ENCODE measurements around the gene ZFR. TPM values are rescaled to one million over a fixed set of nuclear protein-coding genes. Genes with fewer than 3 reads are reported as not detected.

The ZFR gene
- total RNA-seq (2014; rRNA removed; shearing (Covaris generic)) = 59.8 and 83.5 TPM in 2 replicates

DNA sequence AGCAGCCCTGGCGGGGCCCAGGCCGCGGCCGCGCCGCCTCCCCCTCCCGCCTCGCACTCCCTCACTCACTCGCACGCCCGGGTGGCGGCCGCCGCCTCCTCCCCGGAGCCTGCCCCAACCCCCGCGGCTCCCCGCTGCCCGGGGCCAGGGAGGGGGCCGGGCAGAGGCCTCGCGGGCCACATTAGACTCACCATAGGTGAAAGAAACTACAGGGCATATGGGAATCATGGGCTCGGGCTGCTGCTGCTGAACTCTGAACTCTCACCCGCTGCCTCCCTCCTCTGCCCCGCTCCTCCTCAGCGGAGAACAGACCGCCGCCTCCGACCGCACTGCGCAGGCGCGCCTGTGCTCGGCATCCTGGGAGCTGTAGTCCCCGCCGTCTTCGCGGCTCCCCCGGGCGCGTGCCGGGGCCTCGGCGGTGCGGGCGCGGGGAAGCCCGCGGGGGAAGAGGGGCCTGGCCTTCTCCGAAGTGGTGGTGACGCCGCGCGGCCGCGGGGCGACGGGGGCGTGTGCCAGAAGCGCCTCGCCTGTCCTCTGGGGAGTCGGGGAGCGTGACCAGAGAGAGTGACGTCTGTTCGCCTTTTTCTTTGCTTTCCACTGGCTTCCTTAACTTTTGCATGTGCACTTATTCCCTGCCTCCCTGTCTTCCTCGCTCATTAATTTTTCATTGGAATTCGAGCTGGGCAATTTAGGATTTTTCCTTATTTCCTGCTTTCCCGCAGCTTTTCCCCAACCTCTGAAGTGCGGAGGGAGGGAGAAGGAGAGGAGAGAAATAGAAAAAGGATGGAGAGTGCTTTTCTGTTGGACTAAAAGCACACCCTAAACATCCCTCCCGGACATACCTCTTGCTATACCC lies at the start of gene ZFR:
Gene ZFR (minus strand): TSS at position 310 of the 856 bp plus-strand sequence. CDS start 82 bp downstream, at position 228.
- peak; percentile 82 to 84 for DNase-seq (ENCODE audit: low read depth in 1 of 2, low spot score in 2 of 2)
- peak within 1 kb of the TSS; percentile 61 for H3K4me3 ChIP-seq

DNA sequence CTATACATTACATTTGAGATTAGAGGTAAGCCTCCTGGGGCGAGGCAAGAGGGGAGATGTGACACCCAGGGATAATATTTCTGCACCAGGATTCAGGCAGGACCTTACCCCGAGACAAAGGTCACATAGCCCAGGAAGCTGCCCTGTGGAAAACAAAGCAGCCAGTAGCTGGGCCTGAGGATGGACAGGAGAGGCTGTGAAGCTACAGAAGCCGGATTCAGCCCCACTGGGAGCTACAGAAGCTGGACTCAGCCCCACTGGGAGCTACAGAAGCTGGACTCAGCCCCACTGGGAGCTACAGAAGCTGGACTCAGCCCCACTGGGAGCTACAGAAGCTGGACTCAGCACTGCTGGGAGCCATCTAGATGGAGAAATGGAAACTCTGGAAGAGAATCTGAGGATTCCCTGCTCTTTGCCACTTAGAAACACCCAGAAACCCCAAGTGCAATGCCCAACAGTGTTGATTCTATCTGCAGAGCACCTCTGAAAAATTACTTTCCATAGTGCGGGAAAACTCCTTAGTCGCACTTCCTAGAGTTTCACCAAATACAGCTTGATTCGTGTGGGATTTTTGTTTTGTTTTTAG lies 46.5 kb upstream of the ZFR start:
- Histone ChIP-seq H3K27ac (no peak overlapping the region), H3K4me3 (no peak overlapping the region), H3K4me1 (replicated peaks) (peaks cover 9% of the 10 kb centered on the region), H3K36me3 (no peaks in the 10 kb centered on the region), H3K9me3 (replicated peaks) (no peaks in the 10 kb centered on the region), H3K27me3 (replicated peaks) (no peaks in the 10 kb centered on the region)
- DNase-seq (ENCODE audit: low read depth in 1 of 2, low spot score in 2 of 2) = no peak

More for the DNA sequence above, at the start of gene ZFR:
- Histone ChIP-seq H3K27me3 (replicated peaks) (no peaks in the 10 kb centered on the region), H3K4me1 (replicated peaks) (peaks cover 5% of the 10 kb centered on the region; the same call in 1 of the 2 replicates), H3K36me3 (peaks cover 13% of the 10 kb centered on the region), H3K9me3 (replicated peaks) (no peaks in the 10 kb centered on the region), H3K27ac (peak within 1 kb of the TSS; percentile 79)

DNA sequence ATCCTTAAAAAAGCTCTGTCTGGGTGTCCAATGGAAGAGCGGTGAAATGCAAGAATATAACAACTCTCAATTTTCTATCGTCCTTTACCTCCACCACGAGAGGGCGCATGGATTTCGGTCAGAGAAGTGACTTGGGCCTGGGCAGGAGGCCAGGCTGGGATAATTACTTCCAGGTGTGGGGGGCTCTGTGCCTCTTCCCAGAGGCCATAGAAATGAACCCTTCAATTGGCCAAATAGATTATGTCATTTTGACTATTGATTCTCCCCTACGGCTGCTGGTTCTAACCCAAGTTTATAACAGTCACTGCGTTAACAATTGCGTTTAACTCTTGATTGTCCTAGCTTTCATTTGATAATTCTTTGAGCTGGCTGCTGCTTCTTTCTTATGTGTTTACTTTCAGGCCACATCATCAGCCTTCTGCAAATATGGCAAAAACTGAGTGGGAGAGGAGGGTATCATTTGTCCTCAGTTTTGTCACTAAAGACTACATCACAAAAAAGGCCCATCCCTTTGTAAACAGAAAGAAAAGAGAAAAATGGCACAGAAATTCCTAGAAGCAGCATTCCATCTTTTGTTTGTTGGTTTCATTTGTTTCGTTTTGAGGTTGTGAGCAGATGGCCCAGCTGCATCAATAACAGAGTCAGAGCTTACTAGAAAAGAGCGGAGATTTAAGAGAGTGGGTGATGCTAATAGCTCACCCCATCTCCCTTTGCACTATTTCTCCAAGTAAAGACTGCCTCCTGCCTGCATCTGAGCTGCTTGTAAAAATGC lies 45.4 kb upstream of the ZFR start:
- Histone ChIP-seq H3K36me3 (no peaks in the 10 kb centered on the region), H3K4me1 (replicated peaks) (peaks cover 9% of the 10 kb centered on the region), H3K27me3 (replicated peaks) (no peaks in the 10 kb centered on the region), H3K9me3 (replicated peaks) (no peaks in the 10 kb centered on the region), H3K4me3 (no peak overlapping the region), H3K27ac (peak overlapping the region; percentile 63)
- DNase-seq (ENCODE audit: low read depth in 1 of 2, low spot score in 2 of 2) = peak; percentile 64 to 70

DNA sequence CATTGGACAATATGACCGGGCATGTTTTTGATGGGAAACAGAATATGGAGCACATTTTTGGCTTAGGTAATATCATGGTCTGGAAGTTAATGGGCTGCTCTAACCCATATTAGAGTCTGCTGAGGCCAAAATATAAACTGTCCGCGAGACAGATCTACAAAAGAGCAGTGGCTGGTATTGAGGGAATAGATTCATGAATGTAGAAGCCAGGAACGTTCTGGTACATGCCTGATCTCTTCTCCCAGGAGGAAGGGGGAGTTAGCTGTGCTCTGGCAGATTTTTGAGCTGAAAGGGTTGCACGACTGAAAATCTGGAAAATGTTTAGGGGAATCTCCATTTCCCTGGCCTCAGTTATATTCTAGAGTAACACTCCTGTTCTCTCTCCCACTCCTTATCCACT lies 42.9 kb upstream of the ZFR start:
- Histone ChIP-seq H3K36me3 (no peaks in the 10 kb centered on the region), H3K4me1 (replicated peaks) (peaks cover 9% of the 10 kb centered on the region), H3K4me3 (no peak overlapping the region), H3K27me3 (replicated peaks) (no peaks in the 10 kb centered on the region), H3K27ac (no peak overlapping the region), H3K9me3 (replicated peaks) (no peaks in the 10 kb centered on the region)
- no peak for DNase-seq (ENCODE audit: low read depth in 1 of 2, low spot score in 2 of 2)

DNA sequence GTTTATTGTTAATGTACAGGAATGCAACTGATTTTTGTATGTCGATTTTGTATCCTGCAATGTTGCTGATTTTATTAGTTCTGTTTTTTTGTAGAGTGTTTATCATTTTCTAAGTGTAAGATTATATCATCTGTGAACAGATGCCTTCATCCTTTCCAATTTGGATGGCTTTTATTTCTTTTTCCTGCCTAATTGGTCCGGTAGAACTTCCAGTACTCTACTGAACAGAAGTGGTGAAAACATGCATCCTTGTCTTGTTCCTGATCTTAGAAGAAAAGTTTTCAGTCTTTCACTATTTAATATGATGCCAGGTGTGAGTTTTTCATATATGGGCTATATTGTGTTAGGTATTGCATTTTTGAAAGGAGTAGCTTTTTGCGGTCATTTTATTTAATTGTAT lies 42.5 kb upstream of the ZFR start:
- DNase-seq (ENCODE audit: low read depth in 1 of 2, low spot score in 2 of 2) = no peak
- Histone ChIP-seq H3K27me3 (replicated peaks) (no peaks in the 10 kb centered on the region), H3K4me1 (replicated peaks) (peaks cover 9% of the 10 kb centered on the region), H3K9me3 (replicated peaks) (no peaks in the 10 kb centered on the region), H3K4me3 (no peak overlapping the region), H3K36me3 (no peaks in the 10 kb centered on the region), H3K27ac (no peak overlapping the region)

DNA sequence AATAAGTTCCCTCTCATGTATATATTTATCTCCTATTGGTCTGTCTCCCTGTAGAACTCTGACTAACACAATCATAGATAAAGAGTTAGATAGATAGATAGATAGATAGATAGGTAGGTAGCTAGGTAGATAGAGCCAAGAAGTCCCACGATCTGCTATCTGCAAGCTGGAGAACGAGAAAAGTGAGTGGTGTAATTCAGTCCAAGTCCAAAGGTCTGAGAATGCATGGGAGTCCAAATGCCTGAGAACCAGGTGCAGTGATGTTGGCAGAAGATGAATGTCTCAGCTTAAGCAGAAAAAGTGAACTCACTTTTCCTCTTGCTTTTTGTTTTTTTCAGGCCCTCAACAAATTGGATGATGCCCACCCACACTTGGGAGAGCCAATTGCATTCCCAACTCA lies 37.7 kb upstream of the ZFR start:
- Histone ChIP-seq H3K36me3 (no peaks in the 10 kb centered on the region), H3K27ac (no peak overlapping the region), H3K27me3 (replicated peaks) (no peaks in the 10 kb centered on the region), H3K9me3 (replicated peaks) (no peaks in the 10 kb centered on the region), H3K4me1 (replicated peaks) (no peaks in the 10 kb centered on the region), H3K4me3 (no peak overlapping the region)
- DNase-seq (ENCODE audit: low read depth in 1 of 2, low spot score in 2 of 2) = no peak

DNA sequence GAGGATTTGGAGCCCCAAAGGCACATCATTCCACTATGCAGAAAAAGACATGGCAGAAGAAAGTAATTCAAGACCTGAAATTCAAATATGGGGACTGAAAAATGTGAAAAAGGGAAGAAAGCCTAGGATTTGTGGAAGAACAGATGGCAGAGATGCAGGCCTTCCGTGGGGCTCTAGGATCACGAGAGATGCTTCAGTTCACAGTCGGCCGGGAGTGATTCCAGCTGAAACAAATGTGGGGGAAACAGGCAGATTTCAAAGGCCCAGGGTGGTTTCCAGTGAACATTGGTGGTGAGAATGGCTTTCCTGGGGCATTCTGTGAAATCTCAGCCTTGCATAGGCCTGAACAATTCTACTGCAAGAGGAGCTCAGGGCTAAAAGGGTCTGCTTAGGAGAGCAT lies 34.6 kb upstream of the ZFR start:
- Histone ChIP-seq H3K4me1 (replicated peaks) (no peaks in the 10 kb centered on the region), H3K27ac (no peak overlapping the region), H3K36me3 (no peaks in the 10 kb centered on the region), H3K9me3 (replicated peaks) (no peaks in the 10 kb centered on the region), H3K4me3 (no peak overlapping the region), H3K27me3 (replicated peaks) (no peaks in the 10 kb centered on the region)
- no peak for DNase-seq (ENCODE audit: low read depth in 1 of 2, low spot score in 2 of 2)

DNA sequence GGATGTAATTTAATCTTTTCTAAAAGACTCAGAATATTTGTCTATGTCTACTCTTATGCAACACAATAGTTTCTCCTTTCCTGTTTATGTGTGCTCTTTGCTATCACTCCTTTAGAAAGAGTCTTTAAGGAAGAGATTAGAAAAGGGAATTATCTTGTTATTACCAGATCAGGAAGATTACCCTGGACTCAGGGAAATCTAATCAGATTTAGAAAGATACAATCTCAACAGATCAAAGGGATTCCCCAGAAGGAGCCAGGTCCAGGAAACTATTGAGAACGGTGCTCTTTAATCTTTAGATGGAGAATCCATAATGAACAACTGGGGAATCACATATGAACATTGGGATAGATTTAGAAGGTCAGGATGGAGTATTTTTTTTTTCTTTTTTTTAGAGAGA lies 32.4 kb upstream of the ZFR start:
- H3K27ac ChIP-seq = no peak overlapping the region
- H3K36me3 ChIP-seq = no peaks in the 10 kb centered on the region
- H3K4me1 ChIP-seq (replicated peaks) = no peaks in the 10 kb centered on the region
- no peak overlapping the region for H3K4me3 ChIP-seq
- no peaks in the 10 kb centered on the region for H3K9me3 ChIP-seq (replicated peaks)
- DNase-seq (ENCODE audit: low read depth in 1 of 2, low spot score in 2 of 2) = no peak
- H3K27me3 ChIP-seq (replicated peaks) = no peaks in the 10 kb centered on the region

DNA sequence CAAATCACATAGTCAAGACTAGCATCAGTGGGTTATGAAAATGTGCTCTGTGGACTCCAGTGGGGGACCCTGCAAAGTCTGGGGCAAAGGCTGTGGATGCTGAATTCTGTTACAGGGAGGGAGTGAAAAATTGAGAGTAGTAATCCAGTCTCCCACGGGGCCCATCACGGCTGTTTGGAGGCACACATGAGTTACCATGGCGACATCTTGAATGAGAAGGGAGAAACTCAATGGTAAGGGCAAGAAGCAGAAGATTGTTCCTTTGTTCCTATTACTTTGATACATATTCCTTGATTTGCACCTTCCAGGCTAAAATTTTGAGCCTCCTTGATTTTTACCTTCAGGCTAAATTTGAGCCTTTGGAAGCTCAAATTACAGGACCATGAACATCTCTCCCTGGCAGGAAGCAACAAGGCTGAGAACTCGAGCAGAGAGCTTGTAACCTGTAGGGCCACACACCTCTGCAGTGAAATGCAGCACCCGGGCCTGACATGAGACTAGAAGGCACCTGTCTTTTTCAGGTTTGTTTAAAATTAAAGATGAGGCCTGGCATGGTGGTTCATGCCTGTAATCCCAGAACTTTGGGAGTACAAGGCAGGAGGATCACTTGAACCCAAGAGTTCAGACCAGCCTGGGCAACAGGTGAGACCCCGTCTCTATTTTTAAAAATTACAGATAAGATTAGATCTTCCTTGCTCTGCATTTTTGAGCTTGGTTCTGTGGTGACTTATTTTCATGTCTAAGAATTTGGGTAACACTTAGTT lies 31.0 kb upstream of the ZFR start:
- H3K27ac ChIP-seq = no peak overlapping the region
- no peaks in the 10 kb centered on the region for H3K9me3 ChIP-seq (replicated peaks)
- no peaks in the 10 kb centered on the region for H3K4me1 ChIP-seq (replicated peaks)
- DNase-seq (ENCODE audit: low read depth in 1 of 2, low spot score in 2 of 2) = no peak
- no peaks in the 10 kb centered on the region for H3K27me3 ChIP-seq (replicated peaks)
- no peaks in the 10 kb centered on the region for H3K36me3 ChIP-seq
- no peak overlapping the region for H3K4me3 ChIP-seq

DNA sequence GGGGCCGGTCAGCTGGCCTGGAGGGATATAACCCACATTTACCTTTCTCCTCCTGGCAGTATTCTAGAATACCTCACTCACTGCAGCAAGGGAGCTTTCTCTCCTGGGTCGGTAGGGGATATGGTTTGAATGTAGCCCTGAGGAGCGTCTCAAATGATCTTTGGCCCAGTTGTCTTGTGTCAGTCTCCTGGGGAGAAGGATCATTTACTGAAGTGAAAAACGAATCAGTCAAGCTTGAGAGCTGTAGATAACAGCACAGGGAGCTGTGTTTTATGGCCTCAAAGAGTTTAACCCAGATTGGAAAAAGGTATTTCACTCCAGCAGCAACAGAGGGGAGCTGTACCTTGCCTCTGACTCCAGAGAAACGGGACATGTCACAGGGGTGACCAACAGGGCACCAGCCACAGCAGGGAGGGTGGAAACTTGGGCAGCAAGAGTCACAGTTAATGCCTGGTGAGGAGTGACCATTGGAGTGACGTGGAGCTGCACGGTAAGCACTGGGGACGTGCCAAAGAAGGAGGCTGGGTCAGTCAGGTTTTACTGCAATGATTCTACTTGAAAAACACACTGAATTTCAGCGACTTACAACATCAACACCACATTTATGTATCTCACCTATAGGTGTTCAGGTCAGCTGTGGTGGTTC lies 29.8 kb upstream of the ZFR start:
- Histone ChIP-seq H3K4me3 (no peak overlapping the region), H3K27ac (no peak overlapping the region), H3K9me3 (replicated peaks) (no peaks in the 10 kb centered on the region), H3K4me1 (replicated peaks) (no peaks in the 10 kb centered on the region), H3K27me3 (replicated peaks) (no peaks in the 10 kb centered on the region), H3K36me3 (no peaks in the 10 kb centered on the region)
- no peak for DNase-seq (ENCODE audit: low read depth in 1 of 2, low spot score in 2 of 2)

DNA sequence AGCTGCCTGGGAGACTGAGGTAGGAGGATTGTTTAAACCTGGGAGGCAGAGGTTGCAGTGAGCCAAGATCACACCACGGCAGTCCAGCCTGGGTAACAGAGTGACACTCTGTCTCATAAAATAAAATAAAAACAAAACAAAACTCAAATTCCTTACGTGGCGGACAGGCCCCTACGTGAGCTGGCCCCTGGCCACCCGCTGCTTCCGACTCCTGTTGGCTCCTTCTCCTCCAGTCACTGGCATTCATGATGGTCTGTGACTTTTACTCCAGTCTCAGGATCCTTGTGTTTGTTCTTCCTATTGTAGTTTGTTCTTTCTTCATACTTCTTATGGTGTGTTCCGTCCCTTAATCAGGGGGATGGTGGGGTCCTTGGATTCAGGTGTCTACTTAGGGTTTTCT lies 28.5 kb upstream of the ZFR start:
- Histone ChIP-seq H3K27me3 (replicated peaks) (no peaks in the 10 kb centered on the region), H3K4me1 (replicated peaks) (no peaks in the 10 kb centered on the region), H3K27ac (no peak overlapping the region), H3K9me3 (replicated peaks) (no peaks in the 10 kb centered on the region), H3K4me3 (no peak overlapping the region), H3K36me3 (no peaks in the 10 kb centered on the region)
- no peak for DNase-seq (ENCODE audit: low read depth in 1 of 2, low spot score in 2 of 2)

DNA sequence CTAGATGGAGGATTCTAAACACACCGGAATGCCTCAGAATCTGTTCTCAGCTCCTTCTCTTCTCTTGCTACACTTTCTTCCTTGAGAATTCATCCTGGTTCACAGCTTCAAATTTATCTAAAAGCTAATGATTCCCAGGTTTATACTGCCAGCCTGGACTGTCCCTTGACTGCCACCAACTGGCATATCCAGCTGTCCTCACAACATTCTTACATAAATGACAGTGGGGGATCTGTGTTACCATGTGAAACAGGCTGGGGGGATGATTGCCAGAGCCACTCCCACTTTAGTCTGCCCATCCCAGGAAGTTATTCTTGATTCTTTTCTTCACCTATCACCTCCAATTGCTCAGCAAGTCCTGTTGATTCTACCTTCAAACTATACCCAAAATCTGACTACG lies 27.2 kb upstream of the ZFR start:
- Histone ChIP-seq H3K27me3 (replicated peaks) (no peaks in the 10 kb centered on the region), H3K4me3 (no peak overlapping the region), H3K9me3 (replicated peaks) (no peaks in the 10 kb centered on the region), H3K36me3 (no peaks in the 10 kb centered on the region), H3K27ac (no peak overlapping the region), H3K4me1 (replicated peaks) (no peaks in the 10 kb centered on the region)
- DNase-seq (ENCODE audit: low read depth in 1 of 2, low spot score in 2 of 2) = no peak

DNA sequence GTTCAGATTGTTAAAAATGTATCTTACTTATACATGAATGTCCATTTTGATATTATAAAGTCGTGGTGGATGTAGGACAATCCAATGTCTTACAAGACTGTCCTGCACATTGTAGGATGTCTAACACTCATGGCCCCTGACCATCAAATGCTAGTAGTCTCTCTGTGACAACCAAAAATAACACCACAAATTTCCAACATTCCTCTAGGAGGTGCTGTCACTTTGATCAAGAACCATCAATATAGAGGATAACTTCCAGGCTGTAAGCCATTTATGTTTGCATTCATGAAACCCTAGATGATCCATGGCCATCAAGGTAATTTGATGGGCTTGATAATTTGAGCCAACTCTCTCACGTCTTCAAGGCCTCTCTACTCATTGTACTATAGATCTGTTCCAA lies 20.5 kb upstream of the ZFR start:
- no peaks in the 10 kb centered on the region for H3K9me3 ChIP-seq (replicated peaks)
- no peak overlapping the region for H3K27ac ChIP-seq
- H3K4me1 ChIP-seq (replicated peaks) = no peaks in the 10 kb centered on the region
- DNase-seq (ENCODE audit: low read depth in 1 of 2, low spot score in 2 of 2) = no peak
- H3K4me3 ChIP-seq = no peak overlapping the region
- H3K36me3 ChIP-seq = no peaks in the 10 kb centered on the region
- H3K27me3 ChIP-seq (replicated peaks) = no peaks in the 10 kb centered on the region

All from SJSA1 (cell line).